Activated T-helper 9 cell treated with anti-CD3 and anti-CD28 coated beads, Interleukin-2, amount 50 U/mL, for 16 hours (primary cell): Measurements from ENCODE around the gene UBE2M.
"Not testable (repeated sequence)": the region's sequence is repeated elsewhere in the genome, so short reads cannot be mapped to it uniquely, and the experiment has no call there.

ENCODE experiments used
- DNase-seq: peaks from one replicate; pipeline ENCODE4 v3.0.0-alpha.2; 2020; ENCODE audit warnings: low read depth

UBE2M gene

GRCh38 chr19:58555369-58555885, 3.0 kb downstream of the UBE2M start:
- no peak for DNase-seq

DNA sequence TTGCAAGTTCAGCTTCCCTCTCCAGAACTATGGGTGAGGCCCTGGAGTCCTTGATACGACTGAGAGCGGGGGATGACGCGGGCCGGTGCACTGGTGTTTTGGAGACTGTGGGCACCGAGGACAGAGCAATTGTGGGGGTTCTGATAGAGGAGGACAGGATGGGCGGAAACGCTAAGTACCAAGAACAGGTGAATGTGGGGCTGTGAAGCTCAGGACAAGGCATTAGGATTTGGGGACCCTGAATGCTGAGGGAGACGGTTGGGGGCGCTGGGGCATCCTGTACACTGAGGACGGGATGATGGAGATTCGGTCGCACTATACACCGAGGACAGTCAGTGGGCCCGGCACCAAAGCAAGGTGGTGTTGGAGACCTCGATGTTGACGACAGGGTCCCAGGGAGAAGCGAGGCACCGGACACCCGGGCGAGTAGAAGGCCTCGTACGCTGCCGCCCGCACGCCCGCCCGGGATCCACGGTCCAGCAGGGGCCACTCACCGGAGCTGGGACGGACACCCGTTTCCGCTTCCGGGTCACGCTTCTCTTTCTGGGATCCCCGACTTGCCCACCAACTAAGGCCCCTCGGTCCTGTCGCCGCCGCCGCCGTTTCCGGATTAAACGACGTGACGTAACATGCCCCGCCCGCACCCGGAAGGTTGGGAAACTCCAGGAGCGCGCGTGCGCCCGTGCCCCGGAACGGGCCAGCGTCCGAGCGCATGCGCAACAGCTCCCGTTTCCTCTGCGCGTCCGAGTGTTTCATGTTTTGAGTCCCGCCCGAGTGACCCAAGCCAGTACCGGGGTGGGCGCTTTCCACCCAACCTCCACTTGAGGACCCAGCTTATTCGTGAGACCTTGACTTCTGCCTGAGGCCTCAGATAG, 3.7 kb downstream of the UBE2M start, which contains the start of gene CHMP2A:
Gene CHMP2A, minus strand, starts transcription at position 612 of the 875 bp plus-strand sequence. CDS start 893 bp downstream, outside the sequence.
- peak; percentile 97 for DNase-seq

DNA sequence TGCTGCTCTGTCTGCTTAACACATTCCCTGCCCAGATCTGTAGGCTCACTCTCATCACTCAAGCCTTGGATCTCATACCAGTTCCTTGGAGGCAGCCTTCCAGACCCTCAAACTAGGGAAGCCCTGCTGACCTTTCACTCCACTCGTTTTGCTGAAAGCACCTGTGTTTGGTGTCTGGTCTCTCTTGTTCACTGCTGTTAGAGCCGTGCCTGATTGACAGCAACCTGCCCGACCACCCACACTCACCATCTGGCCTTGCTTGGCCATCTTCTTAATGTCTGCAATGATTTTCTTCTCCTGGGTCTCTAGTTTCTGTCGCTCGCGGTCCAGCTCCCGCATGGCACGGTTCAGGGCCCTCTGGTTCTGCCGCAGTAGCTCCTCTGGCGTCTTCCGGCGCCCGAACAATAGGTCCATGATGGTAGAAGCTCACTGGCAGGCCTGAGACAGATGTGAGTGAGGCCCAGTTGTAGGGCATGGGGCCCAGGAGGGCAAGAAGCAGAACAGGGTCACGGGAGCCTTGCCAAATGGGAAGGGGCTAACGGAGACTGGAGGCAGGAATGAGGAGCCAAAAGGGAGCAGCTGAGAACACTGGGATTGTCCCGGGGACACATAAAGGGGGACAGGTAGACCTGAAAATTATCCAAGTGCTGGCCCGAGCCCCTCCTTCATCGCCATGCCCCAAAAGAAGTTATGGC, 4.5 kb downstream of the UBE2M start:
- no peak for DNase-seq

GRCh38 chr19:58552655-58553054, 5.8 kb downstream of the UBE2M start:
- no peak for DNase-seq

DNA sequence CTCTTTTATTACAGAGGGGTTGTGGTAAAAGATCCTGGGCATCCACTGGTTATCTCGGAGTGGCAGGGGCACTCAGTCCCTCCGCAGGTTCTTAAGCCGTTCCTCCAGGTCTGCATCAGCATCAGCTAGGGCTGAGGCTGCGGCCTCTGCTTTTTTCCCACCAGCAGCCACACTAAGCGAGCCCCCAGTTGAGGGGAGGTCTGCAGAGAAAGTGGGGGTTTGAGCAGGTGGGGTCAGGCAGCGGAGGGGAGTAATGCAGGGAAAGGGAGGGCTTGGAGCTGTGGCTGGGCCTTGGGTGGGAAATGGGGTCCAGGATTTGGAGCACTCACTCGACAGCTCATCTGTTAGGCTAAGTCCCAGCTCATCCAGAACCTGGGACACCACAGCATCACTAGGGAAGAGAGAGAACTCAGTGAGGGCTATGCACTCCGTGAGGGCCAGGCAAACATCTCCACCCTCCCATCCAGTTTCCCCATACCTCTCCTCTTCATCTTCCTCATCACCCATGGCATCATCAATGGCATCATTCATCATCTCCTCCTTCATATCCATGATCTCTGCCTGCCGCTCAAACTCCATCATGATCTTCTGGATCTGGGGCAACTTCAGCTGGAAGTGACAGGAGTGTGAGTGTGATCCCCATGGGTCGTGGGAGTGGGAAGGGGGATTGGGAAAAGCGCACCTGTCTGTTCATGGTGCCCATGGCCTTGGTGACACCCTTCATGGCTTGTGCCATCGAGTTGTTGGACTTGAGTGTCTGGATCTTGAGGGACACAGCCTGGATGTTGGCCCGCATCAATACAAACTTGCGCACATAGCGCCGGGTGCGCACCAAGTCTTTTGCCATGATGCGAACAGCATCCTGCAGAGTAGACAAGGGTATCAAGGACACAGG, 6.6 kb downstream of the UBE2M start:
- DNase-seq: no peak

DNA sequence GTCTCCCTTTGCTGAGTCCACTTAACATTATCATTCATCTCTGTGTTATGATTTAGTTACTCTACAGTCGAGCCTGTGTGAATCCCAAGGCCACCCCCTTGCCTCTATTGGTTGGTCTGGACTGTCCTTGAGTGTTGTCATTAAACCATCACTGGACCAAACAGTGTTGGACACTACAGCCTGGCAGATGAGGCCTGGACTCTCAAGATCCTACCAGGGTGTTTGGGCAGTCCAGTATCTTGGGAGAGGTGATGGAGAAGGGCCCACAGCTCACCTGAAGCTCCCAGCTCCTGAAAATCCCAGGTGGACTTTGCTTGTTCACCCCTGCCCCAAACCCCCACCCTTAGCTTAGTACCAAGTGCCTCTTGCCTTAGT, 7.3 kb downstream of the UBE2M start:
- no peak for DNase-seq

DNA sequence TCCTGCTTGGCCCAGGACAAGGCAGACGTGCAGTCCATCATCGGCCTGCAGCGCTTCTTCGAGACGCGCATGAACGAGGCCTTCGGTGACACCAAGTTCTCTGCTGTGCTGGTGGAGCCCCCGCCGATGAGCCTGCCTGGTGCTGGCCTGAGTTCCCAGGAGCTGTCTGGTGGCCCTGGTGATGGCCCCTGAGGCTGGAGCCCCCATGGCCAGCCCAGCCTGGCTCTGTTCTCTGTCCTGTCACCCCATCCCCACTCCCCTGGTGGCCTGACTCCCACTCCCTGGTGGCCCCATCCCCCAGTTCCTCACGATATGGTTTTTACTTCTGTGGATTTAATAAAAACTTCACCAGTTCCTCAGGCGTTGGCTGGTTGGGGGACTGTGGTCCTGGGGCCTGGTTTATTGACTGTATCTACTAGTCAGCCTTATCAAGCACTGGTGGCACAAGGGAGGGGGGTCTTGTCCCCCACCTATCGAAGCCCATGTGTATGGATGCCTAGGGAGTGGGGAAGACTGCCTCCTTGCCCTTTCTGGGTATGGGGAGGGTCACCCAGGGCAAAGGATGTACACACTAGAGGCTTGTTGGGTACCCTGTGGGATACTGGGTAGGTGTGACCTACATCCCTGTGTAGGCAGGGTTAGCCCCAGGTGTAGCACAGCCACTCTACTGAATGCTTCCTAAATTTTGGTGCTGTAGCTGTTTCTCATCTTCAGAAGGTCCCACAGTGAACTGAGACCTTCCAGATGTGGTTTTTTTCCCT, 7.9 kb downstream of the UBE2M start:
- DNase-seq: no peak

DNA sequence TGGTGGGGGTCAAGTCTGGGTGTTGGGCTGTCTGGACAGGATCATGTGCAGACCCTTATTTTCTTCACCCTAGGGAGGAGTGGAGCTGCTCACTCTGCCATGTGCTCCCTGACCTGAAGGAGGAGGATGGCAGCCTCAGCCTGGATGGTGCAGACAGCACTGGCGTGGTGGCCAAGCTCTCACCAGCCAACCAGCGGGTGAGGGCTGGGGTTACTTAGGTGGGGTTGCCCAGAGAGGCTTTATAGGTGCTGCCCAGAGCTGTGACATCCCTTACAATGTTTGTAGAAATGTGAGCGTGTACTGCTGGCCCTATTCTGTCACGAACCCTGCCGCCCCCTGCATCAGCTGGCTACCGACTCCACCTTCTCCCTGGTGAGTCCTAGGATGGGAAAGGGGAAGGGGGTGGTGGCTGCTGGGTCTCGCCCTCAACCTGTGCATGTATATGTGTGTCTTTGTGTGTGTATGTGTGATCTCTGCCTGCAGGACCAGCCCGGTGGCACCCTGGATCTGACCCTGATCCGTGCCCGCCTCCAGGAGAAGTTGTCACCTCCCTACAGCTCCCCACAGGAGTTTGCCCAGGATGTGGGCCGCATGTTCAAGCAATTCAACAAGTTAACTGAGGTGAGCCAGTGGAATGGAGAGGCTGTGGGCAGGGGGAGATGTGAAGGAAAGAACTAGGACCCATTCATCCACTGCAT, 8.6 kb downstream of the UBE2M start:
- no peak for DNase-seq

GRCh38 chr19:58548859-58549663, 9.3 kb downstream of the UBE2M start:
- no peak for DNase-seq

DNA sequence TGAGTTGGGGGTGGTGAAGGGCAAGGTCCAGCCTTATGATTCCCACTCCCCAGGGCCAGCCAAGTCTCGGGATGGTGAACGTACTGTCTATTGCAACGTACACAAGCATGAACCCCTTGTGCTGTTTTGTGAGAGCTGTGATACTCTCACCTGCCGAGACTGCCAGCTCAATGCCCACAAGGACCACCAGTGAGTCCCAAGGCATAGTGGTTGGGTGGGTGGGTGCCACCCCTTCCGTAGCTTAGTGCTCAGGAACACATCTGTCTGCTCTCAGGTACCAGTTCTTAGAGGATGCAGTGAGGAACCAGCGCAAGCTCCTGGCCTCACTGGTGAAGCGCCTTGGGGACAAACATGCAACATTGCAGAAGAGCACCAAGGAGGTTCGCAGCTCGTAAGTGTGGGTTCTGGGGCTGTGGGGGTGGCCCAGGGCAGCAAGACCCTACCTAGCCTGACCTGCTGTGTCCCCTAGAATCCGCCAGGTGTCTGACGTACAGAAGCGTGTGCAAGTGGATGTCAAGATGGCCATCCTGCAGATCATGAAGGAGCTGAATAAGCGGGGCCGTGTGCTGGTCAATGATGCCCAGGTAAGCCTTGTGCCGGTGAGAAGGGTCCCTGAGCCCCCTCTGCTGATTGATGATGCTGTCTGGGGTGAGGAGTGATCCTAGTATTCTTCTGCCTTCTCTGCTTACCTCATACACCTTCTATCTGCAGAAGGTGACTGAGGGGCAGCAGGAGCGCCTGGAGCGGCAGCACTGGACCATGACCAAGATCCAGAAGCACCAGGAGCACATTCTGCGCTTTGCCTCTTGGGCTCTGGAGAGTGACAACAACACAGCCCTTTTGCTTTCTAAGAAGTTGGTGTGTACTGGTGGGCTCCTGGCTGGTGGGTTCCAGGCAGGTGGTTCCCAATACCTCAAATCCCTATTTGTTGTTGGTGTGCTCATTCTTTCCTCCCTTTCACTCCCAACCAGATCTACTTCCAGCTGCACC, 10.8 kb downstream of the UBE2M start:
- DNase-seq: no peak

GRCh38 chr19:58546019-58546530, 12.3 kb downstream of the UBE2M start:
- no peak for DNase-seq

DNA sequence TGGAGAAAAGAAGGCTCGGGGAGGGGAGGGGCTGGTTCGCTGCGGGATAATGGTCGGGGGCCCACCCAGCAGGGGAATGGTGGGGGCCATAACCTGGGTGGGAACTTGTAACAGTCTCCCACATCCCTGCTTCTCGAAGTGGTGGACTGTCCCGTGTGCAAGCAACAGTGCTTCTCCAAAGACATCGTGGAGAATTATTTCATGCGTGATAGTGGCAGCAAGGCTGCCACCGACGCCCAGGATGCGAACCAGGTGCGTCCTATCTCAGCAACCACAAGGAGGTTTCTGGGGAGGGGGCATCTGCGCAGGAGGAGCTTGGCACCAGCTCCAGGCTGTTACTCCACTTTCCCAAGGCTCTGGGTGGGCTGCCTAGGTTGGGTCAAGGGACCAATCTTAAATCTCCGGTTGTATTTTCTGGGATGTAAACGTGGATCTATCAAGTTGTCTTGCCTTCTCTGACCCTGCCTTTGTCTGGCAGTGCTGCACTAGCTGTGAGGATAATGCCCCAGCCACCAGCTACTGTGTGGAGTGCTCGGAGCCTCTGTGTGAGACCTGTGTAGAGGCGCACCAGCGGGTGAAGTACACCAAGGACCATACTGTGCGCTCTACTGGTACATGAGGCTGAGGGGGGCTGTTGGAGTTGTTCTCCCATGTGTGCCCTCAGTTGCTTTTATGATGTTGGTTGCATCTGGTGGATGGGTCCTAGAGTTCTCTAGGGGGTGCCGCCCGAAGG, 13.0 kb downstream of the UBE2M start:
- no peak for DNase-seq

- peak; percentile 69 for DNase-seq
Observed at GRCh38 chr19:58544591-58545285, 13.7 kb downstream of the UBE2M start.

GRCh38 chr19:58543826-58544590, 14.4 kb downstream of the UBE2M start, which contains the start of gene TRIM28:
Gene TRIM28, plus strand, starts transcription at chr19:58544064. Its CDS starts 694 bp downstream, at chr19:58544758.
- peak; percentile 100 for DNase-seq

DNA sequence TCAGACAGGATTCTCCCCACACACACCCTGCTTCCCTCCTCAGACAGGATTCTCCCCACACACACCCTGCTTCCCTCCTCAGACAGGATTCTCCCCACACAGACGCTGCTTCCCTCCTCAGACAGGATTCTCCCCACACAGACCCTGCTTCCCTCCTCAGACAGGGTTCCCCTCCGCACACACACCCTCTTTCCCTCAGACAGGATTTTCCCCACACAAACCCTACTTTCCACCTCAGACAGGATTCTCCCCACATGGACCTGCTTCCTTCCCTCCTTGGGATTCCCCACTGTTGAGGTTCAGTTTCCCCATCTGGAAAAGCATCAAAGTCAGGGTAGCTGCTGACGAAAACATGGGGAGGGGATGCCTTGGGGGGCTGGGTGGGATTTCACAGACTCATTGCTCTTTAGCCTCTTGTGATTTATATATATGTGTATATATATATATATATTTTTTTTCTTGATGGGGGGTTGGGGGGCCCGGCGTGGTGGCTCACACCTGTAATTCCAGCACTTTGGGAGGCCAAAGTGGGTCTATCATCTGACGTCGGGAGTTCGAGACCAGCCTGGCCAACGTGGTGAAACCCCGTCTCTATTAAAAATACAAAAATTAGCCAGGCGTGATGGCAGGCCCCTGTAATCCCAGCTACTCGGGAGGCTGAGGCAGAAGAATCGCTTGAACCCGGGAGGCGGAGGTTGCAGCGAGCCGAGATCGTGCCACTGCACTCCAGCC, 15.6 kb downstream of the UBE2M start:
- DNase-seq: not testable (repeated sequence)
